Left lung (tissue), 10 donors: ENCODE results near the gene ANK2. TPM values are rescaled to one million over a fixed set of nuclear protein-coding genes. Genes with fewer than 3 reads are reported as not detected.

ENCODE experiments used
- ATAC-seq: fragments of 200-7000 bp; cut with Tn5 transposase; one replicate; pipeline ENCODE4 v1.9.1; 2020; ENCODE audit warnings: moderate library complexity
- DNase-seq, 4 donors: peaks; one replicate each; pipeline ENCODE4 v3.0.0-alpha.2; 2013 to 2020
- H3K27ac ChIP-seq, 2 donors: fragments of 200-600 bp; sonication (generic) in 1 of 2; one replicate each; pipeline versions ENCODE4 v1.5.0 to v1.8.0; 2020 to 2021
- H3K27me3 ChIP-seq, 2 donors: fragments of 200-600 bp; sonication (generic) in 1 of 2; one replicate each; pipeline versions ENCODE4 v1.5.0 to v1.8.0; 2020 to 2021
- H3K36me3 ChIP-seq, 2 donors: fragments of 200-600 bp; sonication (generic) in 1 of 2; one replicate each; pipeline versions ENCODE4 v1.5.0 to v1.8.0; 2020 to 2021
- H3K4me1 ChIP-seq, 2 donors: fragments of 200-600 bp; one replicate each; pipeline ENCODE4 v1.8.0; 2021
- H3K4me3 ChIP-seq, 2 donors: fragments of 200-600 bp; sonication (generic) in 1 of 2; one replicate each; pipeline versions ENCODE4 v1.5.0 to v1.8.0; 2020 to 2021; ENCODE audit warnings: mild to moderate bottlenecking in 1 of 2
- H3K9me3 ChIP-seq, 2 donors: fragments of 200-600 bp; sonication (generic) in 1 of 2; one replicate each; pipeline versions ENCODE4 v1.5.0 to v1.8.0; 2020 to 2021
- CTCF ChIP-seq, 2 donors: fragments of 200-600 bp; sonication (generic) in 1 of 2; IDR thresholded peaks; one replicate each; pipeline versions ENCODE4 v1.5.0 to v1.8.0; 2021; ENCODE audit warnings: antibody characterized with exemption in 2 of 2
- intact Hi-C, 2 donors: fragments of 100-400 bp; cut with DNase I; formaldehyde crosslinking; loops; one replicate each; pipeline versions ENCODE4 v1.11.2 to v1.14.2; 2022
- polyA plus RNA-seq, 6 donors: library from polyadenylated mRNA; unstranded; fragments of 120-200 nt; gene quantifications; one replicate each; pipeline ENCODE4 v1.2.1, GENCODE V29; 2013; ENCODE audit not compliant: insufficient read length in 6 of 6
- total RNA-seq, 2 donors: library from RNA; stranded (reverse); fragmentation: NEBNext Ultra II Directional; extraction: Animal tissue kit (Norgen Biotek cat#: 25700); gene quantifications; one replicate each; pipeline ENCODE4 v1.2.1, GENCODE V29; 2021
- donor health status: DM: no; HTN: yes; CAD: no.
- donor health status: DM: no; HTN: no; CAD: no.

ANK2 gene
- total and polyA plus RNA-seq, 8 donors: 18.2 to 33.2 (median 28.8) TPM

- ATAC-seq: no peak
- H3K36me3 ChIP-seq: no peaks in the 10 kb centered on the region
- no peaks in the 10 kb centered on the region for H3K9me3 ChIP-seq
- DNase-seq: no peak
- H3K27ac ChIP-seq: no peak overlapping the region
- no peak for TF ChIP-seq CTCF (IDR thresholded peaks at IDR 0.05)
- intact Hi-C loops: no loop called here
- H3K4me1 ChIP-seq: no peaks in the 10 kb centered on the region
- no peak overlapping the region for H3K4me3 ChIP-seq
- H3K27me3 ChIP-seq: no peaks in the 10 kb centered on the region
These were observed 104.8 kb downstream of the ANK2 start for GRCh38 chr4:113154281-113154680.

GRCh38 chr4:113157086-113157857 is 107.8 kb downstream of the ANK2 start:
- Histone ChIP-seq H3K27ac (no peak overlapping the region), H3K4me1 (no peaks in the 10 kb centered on the region), H3K9me3 (no peaks in the 10 kb centered on the region), H3K36me3 (no peaks in the 10 kb centered on the region), H3K27me3 (no peaks in the 10 kb centered on the region), H3K4me3 (no peak overlapping the region)
- ATAC-seq (no peak), DNase-seq (no peak)
- TF ChIP-seq CTCF (IDR thresholded peaks at IDR 0.05): no peak
- intact Hi-C loops: no loop called here

GRCh38 chr4:113159942-113160545 is 110.6 kb downstream of the ANK2 start:
- intact Hi-C loops: no loop called here
- no peaks in the 10 kb centered on the region for H3K27me3 ChIP-seq
- no peaks in the 10 kb centered on the region for H3K9me3 ChIP-seq
- no peak overlapping the region for H3K27ac ChIP-seq
- no peak for TF ChIP-seq CTCF (IDR thresholded peaks at IDR 0.05)
- H3K4me3 ChIP-seq: no peak overlapping the region
- DNase-seq: no peak
- no peaks in the 10 kb centered on the region for H3K36me3 ChIP-seq
- no peak for ATAC-seq
- H3K4me1 ChIP-seq: no peaks in the 10 kb centered on the region

GRCh38 chr4:113160548-113160947 is 111.1 kb downstream of the ANK2 start:
- H3K27ac ChIP-seq: no peak overlapping the region
- no peak for TF ChIP-seq CTCF (IDR thresholded peaks at IDR 0.05)
- H3K36me3 ChIP-seq: no peaks in the 10 kb centered on the region
- DNase-seq (no peak), ATAC-seq (no peak)
- H3K4me3 ChIP-seq: no peak overlapping the region
- H3K27me3 ChIP-seq: no peaks in the 10 kb centered on the region
- H3K9me3 ChIP-seq: no peaks in the 10 kb centered on the region
- no peaks in the 10 kb centered on the region for H3K4me1 ChIP-seq
- intact Hi-C loops: no loop called here

GRCh38 chr4:113162089-113162488 is 112.6 kb downstream of the ANK2 start:
- no peak overlapping the region for H3K4me3 ChIP-seq
- H3K4me1 ChIP-seq: no peaks in the 10 kb centered on the region
- H3K27me3 ChIP-seq: no peaks in the 10 kb centered on the region
- H3K36me3 ChIP-seq: no peaks in the 10 kb centered on the region
- DNase-seq (no peak), ATAC-seq (no peak)
- no peak overlapping the region for H3K27ac ChIP-seq
- TF ChIP-seq CTCF (IDR thresholded peaks at IDR 0.05): no peak
- no peaks in the 10 kb centered on the region for H3K9me3 ChIP-seq
- intact Hi-C loops: no loop called here
